Caki2 (cell line): ENCODE results near the gene NGRN. TPM values are rescaled to one million over a fixed set of nuclear protein-coding genes. Genes with fewer than 3 reads are reported as not detected.
"Not testable (repeated sequence)": the region's sequence is repeated elsewhere in the genome, so short reads cannot be mapped to it uniquely, and the experiment has no call there.

Source experiments
- DNase-seq: peaks from one replicate; pipeline ENCODE4 v3.0.0-alpha.2; 2015; ENCODE audit warnings: low read depth
- in situ Hi-C: cut with HindIII; loops from 2 replicates; pipeline ENCODE4 v1.10.0; 2016; ENCODE audit warnings: low sequenced_read_pairs, low pct_unique_long_range_greater_than_20kb, mixed read lengths
- total RNA-seq: library from RNA; depleted of rRNA; stranded (reverse); fragments of >200 nt; shearing (Covaris generic); gene quantifications from 2 replicates; pipeline ENCODE4 v1.2.3, GENCODE V29; 2014; ENCODE audit warnings: low replicate concordance

The NGRN gene
- total RNA-seq, 1 experiment from 2014 or later = 149 TPM

GRCh38 chr15:90232941-90233386 is 32.5 kb upstream of the NGRN start:
- no peak for DNase-seq
- in situ Hi-C loops = no loop called here

DNA sequence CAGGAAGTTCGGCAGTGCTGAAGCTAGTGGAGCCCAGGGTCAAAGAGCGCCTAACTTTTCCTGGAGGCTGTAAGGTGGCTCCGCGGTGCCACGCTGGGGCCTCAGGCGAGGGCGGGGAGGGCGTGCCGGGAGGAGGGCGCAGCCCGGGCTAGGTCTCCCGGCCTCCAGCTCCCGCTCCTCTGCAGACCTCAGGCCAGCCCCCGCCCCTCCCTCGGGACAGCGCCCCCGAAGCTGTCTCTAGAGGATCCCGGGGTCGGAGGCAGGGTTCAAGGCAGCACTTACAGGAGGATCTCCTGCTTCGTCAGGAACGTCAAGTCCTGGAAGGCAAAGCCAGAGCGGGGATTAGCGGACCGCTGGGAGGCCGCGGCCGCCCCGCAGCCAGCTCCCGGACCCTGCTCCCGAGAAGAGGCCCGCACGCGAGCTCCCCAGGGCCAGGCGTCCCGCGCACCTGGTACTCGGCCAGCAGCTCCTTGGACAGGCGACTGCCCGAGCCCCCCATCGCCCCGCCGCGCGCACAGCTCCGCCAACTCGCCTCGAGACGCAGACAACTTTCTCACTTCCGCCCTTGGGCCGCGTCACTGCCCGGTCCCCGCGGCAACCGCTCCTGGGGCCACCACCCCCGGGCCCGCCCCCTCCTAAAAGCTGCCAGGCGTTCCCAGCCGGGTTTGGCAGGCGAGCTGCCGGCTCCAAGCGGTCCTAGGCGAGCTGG is 31.9 kb upstream of the NGRN start, which contains the start of gene CIB1:
Gene CIB1, minus strand, starts transcription at position 555 of the 709 bp plus-strand sequence. Its CDS starts 56 bp downstream, at position 499.
- DNase-seq = no peak
- in situ Hi-C loops = no loop called here

GRCh38 chr15:90234096-90234988 is 31.1 kb upstream of the NGRN start, which contains the start of gene GDPGP1:
GDPGP1 (plus strand) TSS chr15:90234209; CDS start chr15:90240909, 6,700 bp downstream.
- DNase-seq = peak; percentile 95
- in situ Hi-C loops = no loop called here

GRCh38 chr15:90239371-90239770 is 26.1 kb upstream of the NGRN start:
- in situ Hi-C loops = no loop called here
- no peak for DNase-seq

- DNase-seq = no peak
- in situ Hi-C loops = no loop called here
These were observed 24.6 kb upstream of the NGRN start for GRCh38 chr15:90240856-90241255.

- in situ Hi-C loops = no loop called here
- DNase-seq = no peak
These were observed 23.9 kb upstream of the NGRN start for GRCh38 chr15:90241343-90242192.

GRCh38 chr15:90243943-90244639 is 21.4 kb upstream of the NGRN start:
- in situ Hi-C loops = no loop called here
- DNase-seq = no peak

- DNase-seq = no peak
- in situ Hi-C loops = no loop called here
These were observed 16.7 kb upstream of the NGRN start for GRCh38 chr15:90248789-90249202.

- peak; percentile 91 for DNase-seq
These were observed 16.1 kb upstream of the NGRN start, which contains the start of gene TTLL13 for GRCh38 chr15:90249203-90249863. TTLL13 (plus strand) TSS chr15:90249556; CDS start chr15:90250631, 1,075 bp downstream.

DNA sequence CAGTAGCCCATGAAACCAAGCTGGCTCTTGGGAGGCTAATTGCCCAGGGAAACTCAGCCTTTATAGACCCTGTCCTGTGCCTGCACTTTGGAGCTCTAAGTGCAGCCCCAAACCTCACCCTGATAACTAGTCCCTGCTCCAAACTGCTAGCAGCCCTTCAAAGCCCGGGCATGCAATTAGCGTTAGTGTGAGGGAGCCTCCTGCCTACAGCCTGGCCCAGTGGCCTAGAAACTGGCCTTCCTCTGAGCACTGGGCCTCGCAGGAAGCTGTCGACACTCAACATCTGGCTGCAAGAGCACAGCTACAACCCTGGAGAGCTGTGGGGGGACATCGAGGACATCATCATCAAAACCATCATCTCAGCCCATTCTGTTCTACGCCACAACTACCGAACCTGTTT is 7.7 kb upstream of the NGRN start:
- no peak for DNase-seq
- in situ Hi-C loops = no loop called here

More at GRCh38 chr15:90249203-90249863, 16.1 kb upstream of the NGRN start, which contains the start of gene TTLL13:
- in situ Hi-C loops = no loop called here

- DNase-seq = no peak
- in situ Hi-C loops = no loop called here
These were observed 5.9 kb upstream of the NGRN start for GRCh38 chr15:90259524-90259923.

GRCh38 chr15:90260731-90261130 is 4.7 kb upstream of the NGRN start:
- in situ Hi-C loops, DNase-seq: not testable (repeated sequence)

DNA sequence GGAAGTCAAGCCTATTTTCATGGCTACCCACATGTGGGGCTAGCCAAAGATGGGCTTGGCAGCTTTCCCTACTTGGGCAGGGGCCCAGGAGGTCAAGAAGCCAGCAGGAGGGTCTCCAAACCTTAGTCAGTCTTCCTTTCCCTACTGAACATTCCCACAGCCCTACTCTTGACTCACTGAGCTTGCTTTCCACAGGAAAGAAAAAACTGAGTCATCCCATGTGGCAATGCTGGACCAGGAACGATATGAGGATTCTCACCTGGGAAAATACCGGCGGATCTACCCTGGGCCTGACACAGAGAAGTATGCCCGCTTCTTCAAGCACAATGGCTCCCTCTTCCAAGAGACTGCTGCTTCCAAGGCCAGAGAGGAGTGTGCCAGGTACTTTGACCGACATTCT is 3.7 kb upstream of the NGRN start:
- in situ Hi-C loops = no loop called here
- DNase-seq = no peak

- in situ Hi-C loops = no loop called here
- no peak for DNase-seq
These were observed 3.0 kb upstream of the NGRN start for GRCh38 chr15:90262426-90262825.

DNA sequence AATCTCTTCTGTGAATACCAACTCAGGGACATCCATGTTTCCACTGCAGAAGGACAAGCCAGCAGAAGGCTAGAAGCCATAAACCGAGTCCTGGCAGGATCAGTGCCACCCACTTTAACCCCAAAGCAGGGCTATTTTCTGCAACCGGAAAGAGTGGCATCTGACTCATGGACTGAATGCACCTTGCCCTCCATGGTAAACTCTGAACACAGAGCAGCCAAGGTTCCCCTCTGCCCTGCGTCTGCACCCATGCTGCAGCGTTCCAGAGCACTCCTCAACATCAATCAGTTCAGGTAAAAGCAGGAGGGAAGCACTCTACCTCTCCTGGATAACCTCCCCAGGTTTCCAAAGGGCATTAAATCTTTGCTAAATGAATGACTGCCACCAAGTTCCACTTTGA is 801 bp upstream of the NGRN start:
- peak; percentile 45 for DNase-seq

DNA sequence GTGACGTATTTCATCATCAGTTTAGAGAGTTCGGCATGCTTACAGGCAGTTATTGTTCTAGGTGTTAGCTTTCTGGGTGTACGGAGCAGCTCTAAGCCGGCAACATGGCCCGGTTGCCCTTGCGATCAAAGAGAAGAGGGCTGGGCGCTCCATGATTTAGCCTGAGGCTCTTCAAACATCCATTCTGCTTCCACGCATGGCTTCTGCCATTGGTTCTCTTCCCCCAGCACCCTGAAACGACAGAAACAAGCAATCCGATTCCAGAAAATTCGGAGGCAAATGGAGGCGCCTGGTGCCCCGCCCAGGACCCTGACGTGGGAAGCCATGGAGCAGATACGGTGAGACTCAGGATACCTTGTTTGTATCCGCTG is 574 bp downstream of the NGRN start:
- no peak for DNase-seq
- in situ Hi-C loops = no loop called here

More for the DNA sequence above, 801 bp upstream of the NGRN start:
- in situ Hi-C loops = no loop called here

- in situ Hi-C loops = no loop called here
- DNase-seq = no peak
These were observed 1.0 kb downstream of the NGRN start for GRCh38 chr15:90266485-90266884.
